HCT116 (cell line): ENCODE data around the gene ATAD3A. TPM values are rescaled to one million over a fixed set of nuclear protein-coding genes. Genes with fewer than 3 reads are reported as not detected.

ENCODE experiments used
- ATAC-seq: fragments of 200-7000 bp; cut with Tn5 transposase; 2 replicates; pipeline ENCODE4 v1.9.1; 2020; ENCODE audit warnings: mild to moderate bottlenecking, moderate library complexity
- BruUV-seq: library from RNA; stranded (reverse); fragments of 400-500 nt; replicated peaks from 2 replicates; lab custom pipeline; 2021; lab: Mats Ljungman, UMichigan
- CTCF ChIA-PET: fragments of 300-600 bp; sonication (Branson Sonifier 250); formaldehyde crosslinking; loops from one replicate; lab custom pipeline; 2021; ENCODE audit warnings: antibody characterized with exemption; lab: Charles Lee
- POLR2A ChIA-PET: fragments of 300-600, 350-600 bp; sonication (Branson Sonifier 250); formaldehyde crosslinking; loops from one replicate; lab custom pipeline; 2021; ENCODE audit warnings: antibody characterized with exemption; lab: Charles Lee
- RAD21 ChIA-PET, 2 experiments: fragments of 300-600 bp; sonication (Branson Sonifier 250); formaldehyde crosslinking; loops; one replicate each; lab custom pipeline; 2023; ENCODE audit warnings: low total read pairs in 2 of 2; ENCODE audit not compliant: uncharacterized antibody in 2 of 2, unreplicated experiment in 2 of 2, low non-redundant PET in 1 of 2; lab: Charles Lee
- DNase-seq: peaks from one replicate; pipeline ENCODE4 v3.0.0-alpha.2; 2010; ENCODE audit warnings: low read depth, low spot score
- H2AFZ ChIP-seq: fragments of 200-600 bp; shearing (Covaris generic), sonication (generic); 2 replicates; pipeline ENCODE4 v1.6.1; 2017; ENCODE audit warnings: low read depth, mixed run types, mixed read lengths, antibody characterized with exemption, low read length; ENCODE audit not compliant: poor library complexity, severe bottlenecking
- H3K27ac ChIP-seq: 2 replicates; pipeline ENCODE4 v1.5.1; 2012; ENCODE audit warnings: low read depth, low read length
- H3K27me3 ChIP-seq: fragments of 200-600 bp; sonication (generic); 2 replicates; pipeline ENCODE4 v1.6.1; 2016; ENCODE audit warnings: mixed run types, low read length, mixed read lengths; ENCODE audit not compliant: insufficient read depth
- H3K36me3 ChIP-seq, 2 experiments: fragments of 200-500 bp in 1 of 2; fragments of 200-600 bp in 1 of 2; sonication (Bioruptor generic) in 1 of 2; sonication (generic) in 1 of 2; 2 replicates each; pipeline versions ENCODE4 v1.5.1 to v1.6.1; 2014 to 2016; ENCODE audit warnings: low read length in 2 of 2, inconsistent platforms in 1 of 2, mixed read lengths in 1 of 2, mixed run types in 1 of 2; ENCODE audit not compliant: insufficient read depth in 2 of 2, control insufficient read depth in 1 of 2
- H3K4me1 ChIP-seq, 2 experiments: fragments of 200-600 bp in 1 of 2; sonication (generic) in 1 of 2; 2 replicates each; pipeline versions ENCODE4 v1.5.1 to v1.6.1; 2012 to 2017; ENCODE audit warnings: low read length in 2 of 2, inconsistent platforms in 1 of 2, mild to moderate bottlenecking in 1 of 2, mixed read lengths in 1 of 2, mixed run types in 1 of 2, moderate library complexity in 1 of 2; ENCODE audit not compliant: insufficient read depth in 2 of 2, control insufficient read depth in 1 of 2
- H3K4me2 ChIP-seq: fragments of 200-600 bp; sonication (generic); 2 replicates; pipeline ENCODE4 v1.6.1; 2017; ENCODE audit warnings: mixed run types, low read length, mixed read lengths
- H3K4me3 ChIP-seq, 2 experiments: fragments of 200-600 bp in 1 of 2; sonication (generic) in 1 of 2; replicated peaks in 1 of 2; 2 replicates each; pipeline ENCODE4 v1.5.1; 2011 to 2016; ENCODE audit warnings: low read length in 2 of 2, control low read depth in 1 of 2, low read depth in 1 of 2, mild to moderate bottlenecking in 1 of 2, mixed read lengths in 1 of 2, mixed run types in 1 of 2
- H3K79me2 ChIP-seq: fragments of 200-600 bp; sonication (generic); 2 replicates; pipeline ENCODE4 v1.6.1; 2017; ENCODE audit warnings: mild to moderate bottlenecking, mixed run types, low read length, moderate library complexity, mixed read lengths; ENCODE audit not compliant: insufficient read depth
- H3K9ac ChIP-seq: fragments of 200-600 bp; sonication (generic); 2 replicates; pipeline ENCODE4 v1.6.1; 2016; ENCODE audit warnings: low read length, mixed read lengths
- H3K9me2 ChIP-seq: fragments of 200-600 bp; sonication (generic), shearing (Covaris generic); 2 replicates; pipeline ENCODE4 v1.6.1; 2017; ENCODE audit warnings: mixed run types, mild to moderate bottlenecking, moderate library complexity; ENCODE audit not compliant: insufficient read depth
- H3K9me3 ChIP-seq, 2 experiments: fragments of 200-500 bp in 1 of 2; fragments of 200-600 bp in 1 of 2; sonication (Bioruptor generic) in 1 of 2; sonication (generic) in 1 of 2; 2 replicates each; pipeline ENCODE4 v1.6.1; 2014 to 2017; ENCODE audit warnings: low read length in 2 of 2, mixed read lengths in 2 of 2, inconsistent platforms in 1 of 2, low read depth in 1 of 2, mild to moderate bottlenecking in 1 of 2, mixed run types in 1 of 2, moderate library complexity in 1 of 2; ENCODE audit not compliant: control insufficient read depth in 1 of 2, insufficient read depth in 1 of 2
- H4K20me1 ChIP-seq: fragments of 200-600 bp; sonication (generic), shearing (Covaris generic); 2 replicates; pipeline ENCODE4 v1.6.1; 2017; ENCODE audit warnings: mixed run types, mild to moderate bottlenecking, moderate library complexity; ENCODE audit not compliant: insufficient read depth
- ATF3 ChIP-seq: IDR thresholded peaks from 2 replicates; pipeline ENCODE4 v1.6.1; 2012
- CTCF ChIP-seq, 3 experiments: fragments of 200-600 bp in 1 of 3; sonication (generic) in 1 of 3; IDR thresholded peaks in 2 of 3; conservative IDR thresholded peaks in 1 of 3; 2 replicates each; pipeline ENCODE4 v1.5.1; 2012 to 2017; ENCODE audit warnings: low read depth in 2 of 3, low read length in 2 of 3, antibody characterized with exemption in 1 of 3, borderline replicate concordance in 1 of 3, control low read depth in 1 of 3, mild to moderate bottlenecking in 1 of 3, mixed read lengths in 1 of 3, mixed run types in 1 of 3, moderate library complexity in 1 of 3; ENCODE audit not compliant: insufficient read depth in 1 of 3
- EZH2phosphoT487 ChIP-seq: fragments of 200-600 bp; IDR thresholded peaks from 2 replicates; pipeline ENCODE4 v1.6.1; 2018; ENCODE audit warnings: antibody characterized with exemption, borderline replicate concordance
- FOSL1 ChIP-seq: IDR thresholded peaks from 2 replicates; pipeline ENCODE4 v1.6.1; 2012; ENCODE audit warnings: low read depth
- MAX ChIP-seq: IDR thresholded peaks from 2 replicates; pipeline ENCODE4 v1.6.1; 2012
- SP1 ChIP-seq: IDR thresholded peaks from 2 replicates; pipeline ENCODE4 v1.6.1; 2012; ENCODE audit warnings: low read depth
- TCF7L2 ChIP-seq: IDR thresholded peaks from 2 replicates; pipeline ENCODE4 v1.7.0; 2011; ENCODE audit warnings: borderline replicate concordance, inconsistent platforms; ENCODE audit not compliant: insufficient read depth, insufficient read length; ENCODE audit errors: extremely low read depth
- ZBTB33 ChIP-seq: IDR thresholded peaks from 2 replicates; pipeline ENCODE4 v1.6.1; 2011; ENCODE audit warnings: mild to moderate bottlenecking, low read length, moderate library complexity; ENCODE audit not compliant: insufficient replicate concordance; ENCODE audit errors: extremely low read depth
- ZFX ChIP-seq: fragments of 450-650 bp; IDR thresholded peaks from 2 replicates; pipeline ENCODE4 v1.6.1; 2017
- intact Hi-C: fragments of 100-400 bp; cut with micrococcal nuclease; formaldehyde crosslinking; loops from 2 replicates; pipeline ENCODE4 v1.10.0; 2022
- total RNA-seq: library from RNA; stranded (reverse); gene quantifications from one replicate; pipeline ENCODE4 v1.2.1, GENCODE V29; 2021; ENCODE audit not compliant: unreplicated experiment

The ATAD3A gene
- total RNA-seq, 1 experiment from 2014 or later, result 92.3 TPM

- H3K79me2 ChIP-seq, result no peaks in the 10 kb centered on the region
- intact Hi-C loops, result no loop called here
- ChIA-PET RAD21 (no interaction called here), CTCF (no interaction called here), POLR2A (no interaction called here)
- no peaks in the 10 kb centered on the region for H3K9me2 ChIP-seq
- H3K9ac ChIP-seq, result no peak overlapping the region
- no peak overlapping the region for H3K4me2 ChIP-seq
- ATAC-seq (no peak), DNase-seq (no peak)
- no peak for TF ChIP-seq EZH2phosphoT487
- no peak for TF ChIP-seq ATF3
- TF ChIP-seq ZFX, result no peak
- TF ChIP-seq CTCF (IDR thresholded peaks at IDR 0.05 in 2 of 3, conservative IDR thresholded peaks at IDR 0.05 in 1 of 3; ENCODE audit: borderline replicate concordance in 1 of 3, insufficient read depth in 1 of 3, low read depth in 2 of 3, low read length in 2 of 3), result no peak
- no peak for TF ChIP-seq MAX
- no peak for TF ChIP-seq FOSL1
- TF ChIP-seq SP1, result no peak
- TF ChIP-seq TCF7L2, result no peak
- TF ChIP-seq ZBTB33, result no peak
- BruUV-seq, result no TSS peak
- H2AFZ ChIP-seq, result no peak overlapping the region
- H3K27ac ChIP-seq, result no peak overlapping the region
- no peaks in the 10 kb centered on the region for H4K20me1 ChIP-seq
- H3K36me3 ChIP-seq, result peaks cover 6 to 39% of the 10 kb centered on the region in 2 experiments; a peak in 3 of 4 replicates
- H3K9me3 ChIP-seq, result no peaks in the 10 kb centered on the region; a peak in 1 of 4 replicates
- no peak overlapping the region for H3K4me3 ChIP-seq
- no peaks in the 10 kb centered on the region for H3K27me3 ChIP-seq
- no peaks in the 10 kb centered on the region for H3K4me1 ChIP-seq
Measured at GRCh38 chr1:1528301-1529267, 16.6 kb downstream of the ATAD3A start.
